Measurements from ENCODE around the gene MYB.
"Not testable (repeated sequence)": the region's sequence is repeated elsewhere in the genome, so short reads cannot be mapped to it uniquely, and the experiment has no call there.

MYB gene

GRCh38 chr6:135159531-135159930 lies 21.6 kb upstream of the MYB start:
- H3K27me3 ChIP-seq, result no peaks in the 10 kb centered on the region
- no peak overlapping the region for H3K4me3 ChIP-seq
- H3K36me3 ChIP-seq, result no peaks in the 10 kb centered on the region
- no peak overlapping the region for H3K27ac ChIP-seq
- intact Hi-C loops (cut with DNase I; ENCODE audit: low total_unique reads), result no loop called here
- TF ChIP-seq, protein P1, sequence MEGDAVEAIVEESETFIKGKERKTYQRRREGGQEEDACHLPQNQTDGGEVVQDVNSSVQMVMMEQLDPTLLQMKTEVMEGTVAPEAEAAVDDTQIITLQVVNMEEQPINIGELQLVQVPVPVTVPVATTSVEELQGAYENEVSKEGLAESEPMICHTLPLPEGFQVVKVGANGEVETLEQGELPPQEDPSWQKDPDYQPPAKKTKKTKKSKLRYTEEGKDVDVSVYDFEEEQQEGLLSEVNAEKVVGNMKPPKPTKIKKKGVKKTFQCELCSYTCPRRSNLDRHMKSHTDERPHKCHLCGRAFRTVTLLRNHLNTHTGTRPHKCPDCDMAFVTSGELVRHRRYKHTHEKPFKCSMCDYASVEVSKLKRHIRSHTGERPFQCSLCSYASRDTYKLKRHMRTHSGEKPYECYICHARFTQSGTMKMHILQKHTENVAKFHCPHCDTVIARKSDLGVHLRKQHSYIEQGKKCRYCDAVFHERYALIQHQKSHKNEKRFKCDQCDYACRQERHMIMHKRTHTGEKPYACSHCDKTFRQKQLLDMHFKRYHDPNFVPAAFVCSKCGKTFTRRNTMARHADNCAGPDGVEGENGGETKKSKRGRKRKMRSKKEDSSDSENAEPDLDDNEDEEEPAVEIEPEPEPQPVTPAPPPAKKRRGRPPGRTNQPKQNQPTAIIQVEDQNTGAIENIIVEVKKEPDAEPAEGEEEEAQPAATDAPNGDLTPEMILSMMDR (IDR thresholded peaks at IDR 0.05), result no peak
- no peaks in the 10 kb centered on the region for H3K9me3 ChIP-seq
- no peaks in the 10 kb centered on the region for H3K4me1 ChIP-seq
- DNase-seq, result no peak

GRCh38 chr6:135161411-135162395 lies 19.4 kb upstream of the MYB start:
- Histone ChIP-seq H3K27me3 (no peaks in the 10 kb centered on the region), H3K4me1 (no peaks in the 10 kb centered on the region), H3K27ac (no peak overlapping the region), H3K36me3 (no peaks in the 10 kb centered on the region), H3K9me3 (no peaks in the 10 kb centered on the region), H3K4me3 (no peak overlapping the region)
- TF ChIP-seq, protein P1 (IDR thresholded peaks at IDR 0.05), result no peak
- no peak for DNase-seq
- intact Hi-C loops (cut with DNase I; ENCODE audit: low total_unique reads), result no loop called here

DNA sequence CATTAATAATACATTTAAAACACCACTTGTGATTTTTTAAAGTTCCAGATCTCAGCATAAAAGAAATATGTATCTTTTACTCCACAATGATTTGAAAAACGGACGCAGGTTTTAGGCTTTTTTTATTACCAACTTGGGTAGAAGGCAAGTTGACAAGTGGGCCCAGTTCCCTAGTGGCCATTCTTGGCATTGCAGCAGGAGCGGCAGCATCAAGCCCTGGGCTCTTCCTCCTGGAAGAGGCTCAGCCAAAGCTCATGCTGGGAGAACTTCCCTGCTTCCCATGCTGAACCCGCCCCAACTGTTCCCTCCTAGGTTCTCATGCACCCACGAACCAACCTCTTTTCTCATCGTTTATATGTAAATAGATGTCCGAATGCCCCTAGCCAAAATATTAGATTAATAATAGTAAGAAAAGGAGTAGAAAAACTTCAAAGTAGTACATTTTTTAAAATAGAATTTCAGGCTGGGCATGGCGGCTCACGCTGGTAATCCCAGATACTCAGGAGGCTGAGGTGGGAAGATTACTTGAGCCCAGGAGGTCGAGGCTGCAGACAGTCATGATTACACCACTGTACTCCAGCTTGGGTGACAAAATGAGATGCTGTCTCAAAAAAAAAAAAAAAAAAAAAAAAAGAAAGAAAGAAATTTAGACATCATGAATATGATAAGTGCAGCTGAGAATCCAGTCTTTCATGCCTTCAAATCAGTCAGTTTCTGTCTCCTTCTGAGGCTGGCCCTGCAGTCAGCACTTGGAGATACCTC lies 18.2 kb upstream of the MYB start:
- intact Hi-C loops (cut with DNase I; ENCODE audit: low total_unique reads), result no loop called here
- DNase-seq, result no peak
- TF ChIP-seq, protein P1 (IDR thresholded peaks at IDR 0.05), result peak; percentile 23 to 41

GRCh38 chr6:135163440-135163738 lies 17.7 kb upstream of the MYB start:
- no peaks in the 10 kb centered on the region for H3K36me3 ChIP-seq
- H3K4me1 ChIP-seq, result no peaks in the 10 kb centered on the region
- no peak for DNase-seq
- no peaks in the 10 kb centered on the region for H3K9me3 ChIP-seq
- TF ChIP-seq, protein P1 (IDR thresholded peaks at IDR 0.05), result no peak
- no peaks in the 10 kb centered on the region for H3K27me3 ChIP-seq
- intact Hi-C loops (cut with DNase I; ENCODE audit: low total_unique reads), result no loop called here
- no peak overlapping the region for H3K4me3 ChIP-seq
- no peak overlapping the region for H3K27ac ChIP-seq

More for the DNA sequence above, 18.2 kb upstream of the MYB start:
- H3K4me1 ChIP-seq, result no peaks in the 10 kb centered on the region
- no peaks in the 10 kb centered on the region for H3K9me3 ChIP-seq
- no peaks in the 10 kb centered on the region for H3K36me3 ChIP-seq
- H3K27me3 ChIP-seq, result no peaks in the 10 kb centered on the region
- H3K4me3 ChIP-seq, result no peak overlapping the region
- no peak overlapping the region for H3K27ac ChIP-seq

GRCh38 chr6:135164387-135164786 lies 16.7 kb upstream of the MYB start:
- H3K27ac ChIP-seq; intact Hi-C loops (cut with DNase I; ENCODE audit: low total_unique reads); DNase-seq; H3K4me3 ChIP-seq; H3K9me3 ChIP-seq; H3K36me3 ChIP-seq; H3K4me1 ChIP-seq; H3K27me3 ChIP-seq: not testable (repeated sequence)

DNA sequence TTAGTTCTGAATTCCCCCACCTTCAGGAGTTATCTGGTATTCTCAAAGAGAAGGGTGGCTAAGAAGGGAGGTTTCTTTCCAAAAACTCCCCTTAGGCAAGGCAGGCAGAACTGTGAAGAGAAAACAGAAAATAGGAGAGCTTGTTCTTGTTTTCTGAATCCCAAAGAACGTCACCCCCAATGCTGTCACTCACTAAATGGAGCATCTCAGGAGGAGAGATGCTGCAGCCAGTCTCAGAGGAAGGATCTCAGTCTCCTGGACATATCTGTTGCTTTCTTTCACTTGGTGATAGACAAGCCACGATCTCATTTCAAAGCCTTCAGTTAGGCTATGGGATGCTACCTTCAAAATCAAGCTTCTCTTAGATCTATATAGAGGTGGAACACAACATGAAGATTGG lies 16.1 kb upstream of the MYB start:
- DNase-seq, result no peak
- TF ChIP-seq, protein P1 (IDR thresholded peaks at IDR 0.05), result no peak
- intact Hi-C loops (cut with DNase I; ENCODE audit: low total_unique reads), result no loop called here
- no peak overlapping the region for H3K4me3 ChIP-seq
- H3K27ac ChIP-seq, result no peak overlapping the region
- H3K36me3 ChIP-seq, result no peaks in the 10 kb centered on the region
- H3K4me1 ChIP-seq, result no peaks in the 10 kb centered on the region
- H3K9me3 ChIP-seq, result no peaks in the 10 kb centered on the region
- no peaks in the 10 kb centered on the region for H3K27me3 ChIP-seq
